ENCODE results near the gene PRRT1B. TPM values are rescaled to one million over a fixed set of nuclear protein-coding genes. Genes with fewer than 3 reads are reported as not detected.
A peak's percentile ranks its signal among the peaks of the same experiment; 100 is the strongest.

Gene PRRT1B
- total RNA-seq, 2 donors from 2014 or later, result not detected

GRCh38 chr9:131521203-131521602, 24.1 kb upstream of the PRRT1B start:
- intact Hi-C loops (cut with DNase I), result loop anchor here in 1 of 2 donors (5.0 kb wide), 1 partner anchor 1636 kb away; no protein-coding TSS in a partner anchor
- peak; percentile 63 for DNase-seq (ENCODE audit: low spot score)

GRCh38 chr9:131521822-131522221, 23.5 kb upstream of the PRRT1B start:
- peak; percentile 67 for DNase-seq (ENCODE audit: low spot score)
- intact Hi-C loops (cut with DNase I), result loop anchor here in 1 of 2 donors (5.0 kb wide), 1 partner anchor 1635 kb away; no protein-coding TSS in a partner anchor

GRCh38 chr9:131522257-131523085, 22.9 kb upstream of the PRRT1B start:
- intact Hi-C loops (cut with DNase I), result loop anchor here in 1 of 2 donors (5.0 kb wide), 1 partner anchor 1635 kb away; no protein-coding TSS in a partner anchor
- no peak for DNase-seq (ENCODE audit: low spot score)

GRCh38 chr9:131523086-131523388, 22.3 kb upstream of the PRRT1B start:
- intact Hi-C loops (cut with DNase I), result loop anchor here in 1 of 2 donors (5.0 kb wide), 1 partner anchor 1634 kb away; no protein-coding TSS in a partner anchor
- DNase-seq (ENCODE audit: low spot score), result no peak

- peak; percentile 75 for DNase-seq (ENCODE audit: low spot score)
- intact Hi-C loops (cut with DNase I), result loop anchor here in 1 of 2 donors (5.0 kb wide), 1 partner anchor 1634 kb away; no protein-coding TSS in a partner anchor
Measured at GRCh38 chr9:131523451-131524435, 21.6 kb upstream of the PRRT1B start.

GRCh38 chr9:131524665-131525315, 20.5 kb upstream of the PRRT1B start:
- DNase-seq (ENCODE audit: low spot score), result peak; percentile 47
- intact Hi-C loops (cut with DNase I), result loop anchor here in 1 of 2 donors (5.0 kb wide), 1 partner anchor 1633 kb away; no protein-coding TSS in a partner anchor

GRCh38 chr9:131525643-131526565, 19.4 kb upstream of the PRRT1B start:
- peak; percentile 56 for DNase-seq (ENCODE audit: low spot score)
- intact Hi-C loops (cut with DNase I), result no loop called here

GRCh38 chr9:131528186-131528585, 17.1 kb upstream of the PRRT1B start:
- intact Hi-C loops (cut with DNase I), result no loop called here
- DNase-seq (ENCODE audit: low spot score), result no peak

GRCh38 chr9:131528886-131529505, 16.3 kb upstream of the PRRT1B start:
- intact Hi-C loops (cut with DNase I), result no loop called here
- DNase-seq (ENCODE audit: low spot score), result no peak

GRCh38 chr9:131529597-131530545, 15.5 kb upstream of the PRRT1B start:
- intact Hi-C loops (cut with DNase I), result no loop called here
- DNase-seq (ENCODE audit: low spot score), result peak; percentile 61

GRCh38 chr9:131530546-131530919, 14.8 kb upstream of the PRRT1B start:
- DNase-seq (ENCODE audit: low spot score), result no peak
- intact Hi-C loops (cut with DNase I), result no loop called here

- DNase-seq (ENCODE audit: low spot score), result peak; percentile 93
- intact Hi-C loops (cut with DNase I), result no loop called here
Measured at GRCh38 chr9:131530920-131531832, 14.1 kb upstream of the PRRT1B start, which contains the start of gene UCK1. UCK1 (minus strand) TSS chr9:131531263; CDS start chr9:131531174, 89 bp downstream.

GRCh38 chr9:131534721-131535237, 10.5 kb upstream of the PRRT1B start:
- no peak for DNase-seq (ENCODE audit: low spot score)
- intact Hi-C loops (cut with DNase I), result no loop called here

GRCh38 chr9:131537946-131538345, 7.4 kb upstream of the PRRT1B start:
- intact Hi-C loops (cut with DNase I), result no loop called here
- DNase-seq (ENCODE audit: low spot score), result no peak

GRCh38 chr9:131539223-131539923, 6.0 kb upstream of the PRRT1B start:
- DNase-seq (ENCODE audit: low spot score), result no peak
- intact Hi-C loops (cut with DNase I), result no loop called here

Measured in posterior vena cava (tissue), 2 donors.